Measurements from ENCODE around the gene GNG12.

GNG12 gene

GRCh38 chr1:67653304-67653703 lies 180.0 kb downstream of the GNG12 start:
- TF ChIP-seq, protein P1, sequence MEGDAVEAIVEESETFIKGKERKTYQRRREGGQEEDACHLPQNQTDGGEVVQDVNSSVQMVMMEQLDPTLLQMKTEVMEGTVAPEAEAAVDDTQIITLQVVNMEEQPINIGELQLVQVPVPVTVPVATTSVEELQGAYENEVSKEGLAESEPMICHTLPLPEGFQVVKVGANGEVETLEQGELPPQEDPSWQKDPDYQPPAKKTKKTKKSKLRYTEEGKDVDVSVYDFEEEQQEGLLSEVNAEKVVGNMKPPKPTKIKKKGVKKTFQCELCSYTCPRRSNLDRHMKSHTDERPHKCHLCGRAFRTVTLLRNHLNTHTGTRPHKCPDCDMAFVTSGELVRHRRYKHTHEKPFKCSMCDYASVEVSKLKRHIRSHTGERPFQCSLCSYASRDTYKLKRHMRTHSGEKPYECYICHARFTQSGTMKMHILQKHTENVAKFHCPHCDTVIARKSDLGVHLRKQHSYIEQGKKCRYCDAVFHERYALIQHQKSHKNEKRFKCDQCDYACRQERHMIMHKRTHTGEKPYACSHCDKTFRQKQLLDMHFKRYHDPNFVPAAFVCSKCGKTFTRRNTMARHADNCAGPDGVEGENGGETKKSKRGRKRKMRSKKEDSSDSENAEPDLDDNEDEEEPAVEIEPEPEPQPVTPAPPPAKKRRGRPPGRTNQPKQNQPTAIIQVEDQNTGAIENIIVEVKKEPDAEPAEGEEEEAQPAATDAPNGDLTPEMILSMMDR (IDR thresholded peaks at IDR 0.05; ENCODE audit: extremely low read depth, missing control alignments), result no peak
- no peak for DNase-seq (ENCODE audit: low spot score)

DNA sequence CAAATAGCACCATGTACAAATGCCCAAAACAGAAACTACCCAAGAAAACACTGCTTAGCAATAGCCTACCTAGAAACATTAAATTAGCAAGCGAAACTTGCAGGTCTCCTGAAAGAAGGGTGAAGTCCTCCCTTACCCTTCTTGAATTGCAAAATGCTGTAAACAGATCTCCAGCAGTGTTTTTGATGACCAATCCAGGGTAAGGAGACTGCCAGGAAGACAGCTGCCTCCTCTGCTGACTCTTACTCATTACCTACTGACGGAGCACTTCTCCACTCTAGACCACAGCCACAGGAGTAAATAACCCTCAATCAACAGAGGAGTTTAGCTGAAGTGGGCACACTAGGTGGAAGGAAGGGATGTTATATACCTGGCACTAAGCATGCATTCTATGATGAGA lies 180.5 kb downstream of the GNG12 start:
- DNase-seq (ENCODE audit: low spot score), result no peak
- TF ChIP-seq, protein P1 (IDR thresholded peaks at IDR 0.05; ENCODE audit: extremely low read depth, missing control alignments), result no peak

Data from GM20000 (cell line).